Activated CD8-positive, alpha-beta memory T cell treated with anti-CD3 and anti-CD28 coated beads, Interleukin-2, amount 50 U/mL, for 4 hours (primary cell): Measurements from ENCODE around the gene SOX6.

Experiments
- DNase-seq: peaks from one replicate; pipeline ENCODE4 v3.0.0-alpha.2; 2020

SOX6 gene

DNA sequence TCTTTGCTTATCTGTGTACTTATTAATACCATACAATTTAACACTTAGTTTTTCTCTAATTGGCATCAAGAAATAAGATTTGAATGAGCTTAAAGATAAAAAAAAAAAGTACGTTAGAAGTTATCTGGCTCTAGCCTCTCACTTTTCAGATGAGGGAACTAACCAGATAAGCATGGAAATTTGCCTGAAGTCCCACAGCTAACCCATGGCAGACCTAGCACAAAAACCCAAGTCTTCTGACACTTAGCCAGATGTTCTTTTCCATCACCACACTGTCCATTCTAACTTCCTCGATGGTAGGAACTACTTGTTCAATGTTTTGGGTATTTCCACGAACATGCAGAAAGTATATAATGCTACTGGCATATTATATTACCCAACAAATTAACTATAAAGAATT, 7.4 kb upstream of the SOX6 start:
- no peak for DNase-seq

DNA sequence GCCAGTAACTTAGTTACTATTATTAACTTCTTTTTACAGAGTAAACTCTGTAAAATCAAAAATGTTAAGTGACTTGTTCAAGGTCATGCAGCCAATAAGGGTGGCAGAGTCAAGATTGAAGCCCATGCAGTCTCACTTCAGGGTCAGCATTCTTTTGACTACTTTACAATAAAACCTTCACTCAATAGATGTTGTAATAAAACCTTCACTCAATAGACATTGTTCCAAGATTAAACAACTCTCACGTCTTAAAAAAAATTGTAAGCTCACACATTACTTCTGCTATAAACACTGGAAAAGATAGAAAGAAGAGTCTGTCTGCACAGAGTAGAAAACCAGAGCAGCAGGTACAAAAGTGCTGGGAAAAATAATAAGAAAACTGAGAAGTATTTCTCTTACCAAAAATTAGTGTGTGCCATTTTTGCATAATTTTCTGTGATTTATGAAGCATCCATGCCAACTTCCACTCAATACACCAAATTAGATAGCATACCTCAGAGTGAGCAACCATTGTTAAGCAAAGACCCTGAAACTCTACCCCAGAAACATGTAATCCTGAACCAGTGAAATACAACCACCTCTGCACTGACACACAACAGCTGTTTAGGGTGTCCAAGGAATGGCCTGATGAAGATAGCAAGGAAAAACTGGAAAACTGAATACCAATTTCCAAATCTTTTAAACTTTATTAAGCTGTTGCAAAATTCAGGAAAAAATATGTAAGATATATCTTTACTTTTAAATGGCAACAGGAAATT, 4.9 kb upstream of the SOX6 start:
- no peak for DNase-seq

DNA sequence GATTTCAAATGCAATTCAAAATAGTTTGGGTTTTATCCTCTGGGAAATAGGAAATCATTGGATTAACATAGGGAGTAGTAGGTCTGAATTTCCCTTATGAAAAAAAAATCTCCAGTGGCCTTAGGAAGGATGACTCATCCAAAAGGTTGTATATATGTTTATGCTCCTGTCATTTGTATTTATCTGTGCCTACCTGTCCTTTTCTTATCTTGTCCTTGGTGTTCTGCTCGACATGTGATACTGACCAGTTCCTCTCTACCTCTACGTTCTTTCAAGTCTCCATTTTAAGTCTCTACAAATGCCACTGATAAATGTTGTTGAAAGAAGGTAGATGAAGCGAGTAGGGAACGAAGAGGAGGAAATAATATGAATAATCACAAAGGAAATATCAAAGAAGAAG, 3.0 kb upstream of the SOX6 start:
- DNase-seq = no peak

DNA sequence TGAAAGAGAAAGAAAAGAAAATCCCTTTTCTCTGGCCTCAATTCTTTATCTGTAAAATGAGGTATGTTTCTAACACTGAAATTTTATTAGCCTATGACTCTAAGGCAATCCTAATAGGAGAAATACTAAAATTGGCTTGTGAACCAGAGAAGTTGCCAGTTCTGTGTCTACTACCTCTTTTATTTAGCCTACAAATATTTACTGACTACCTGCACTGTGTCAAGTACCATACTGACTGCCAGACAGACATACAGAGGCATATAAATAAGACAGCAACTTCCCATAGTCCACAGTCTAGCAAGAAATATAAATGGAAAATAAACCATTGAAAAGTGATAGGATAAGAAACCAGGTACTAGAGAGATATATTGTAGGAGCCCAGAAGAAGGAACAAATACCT, 2.4 kb upstream of the SOX6 start:
- no peak for DNase-seq

DNA sequence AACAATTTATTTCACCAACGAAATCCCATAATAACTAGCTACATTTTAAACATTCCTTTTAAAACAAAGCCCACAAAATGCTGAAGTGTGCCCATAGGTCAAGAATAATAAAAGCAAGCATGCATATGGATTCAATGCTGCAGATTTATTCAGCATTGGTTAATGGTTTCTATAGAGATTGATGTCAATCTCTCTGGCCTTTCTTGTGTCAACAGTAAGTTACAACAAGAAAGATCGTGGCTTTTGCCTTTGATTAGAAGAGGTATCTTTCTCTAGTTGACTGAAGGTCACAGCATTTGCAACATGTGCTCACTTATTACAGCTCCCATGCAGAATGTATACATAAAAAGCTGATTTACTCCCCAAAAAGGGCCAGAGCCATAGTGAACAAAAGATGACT, 1.4 kb upstream of the SOX6 start:
- no peak for DNase-seq

DNA sequence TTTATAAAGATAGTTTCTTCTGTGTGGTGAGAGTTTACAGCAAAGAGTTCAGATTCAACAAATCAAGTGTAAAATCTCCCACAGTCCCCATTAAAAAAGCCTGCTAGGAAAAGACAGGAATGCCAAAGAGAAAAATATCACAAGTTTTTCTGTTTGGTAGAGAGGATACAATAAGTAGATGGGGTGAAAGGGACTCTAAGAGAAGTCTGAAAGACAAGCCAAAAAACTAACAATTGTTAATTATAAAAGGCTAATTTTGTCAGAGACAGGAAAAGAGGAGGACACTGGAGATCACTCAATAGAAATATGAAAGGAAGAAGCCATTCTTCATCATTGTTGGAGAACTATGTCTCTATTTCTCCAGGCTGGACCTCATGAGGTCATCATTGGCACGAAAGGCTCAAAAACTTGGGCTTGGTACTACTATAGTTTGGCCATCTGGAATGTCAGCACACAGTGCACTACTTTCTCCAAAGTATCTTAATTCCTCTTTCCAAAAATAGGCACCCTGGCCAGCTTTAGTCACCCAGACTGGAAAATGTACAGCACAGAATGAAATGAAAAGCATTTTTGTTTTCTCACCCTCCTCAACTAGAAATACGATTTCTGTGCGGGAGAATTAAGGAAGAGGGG, 531 bp upstream of the SOX6 start:
- DNase-seq = no peak

DNA sequence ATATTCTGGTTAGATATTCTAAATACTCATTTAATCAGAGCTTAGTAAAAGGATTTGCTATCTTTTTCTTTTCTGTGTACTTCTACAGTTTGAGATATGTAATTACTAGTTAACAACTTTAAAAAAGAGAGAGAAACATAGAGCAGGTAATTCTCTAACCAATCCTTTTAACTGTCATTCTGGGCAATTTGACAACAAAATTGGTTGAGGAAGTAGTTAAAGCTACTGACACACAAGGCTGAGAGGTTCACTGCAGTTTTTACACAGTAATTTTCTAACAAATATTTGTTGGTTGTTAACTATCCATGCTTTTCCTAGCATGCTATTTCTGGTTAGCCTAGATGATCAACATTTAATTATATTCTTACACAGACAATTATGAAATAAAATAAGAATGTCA, 3.6 kb downstream of the SOX6 start:
- DNase-seq = no peak

DNA sequence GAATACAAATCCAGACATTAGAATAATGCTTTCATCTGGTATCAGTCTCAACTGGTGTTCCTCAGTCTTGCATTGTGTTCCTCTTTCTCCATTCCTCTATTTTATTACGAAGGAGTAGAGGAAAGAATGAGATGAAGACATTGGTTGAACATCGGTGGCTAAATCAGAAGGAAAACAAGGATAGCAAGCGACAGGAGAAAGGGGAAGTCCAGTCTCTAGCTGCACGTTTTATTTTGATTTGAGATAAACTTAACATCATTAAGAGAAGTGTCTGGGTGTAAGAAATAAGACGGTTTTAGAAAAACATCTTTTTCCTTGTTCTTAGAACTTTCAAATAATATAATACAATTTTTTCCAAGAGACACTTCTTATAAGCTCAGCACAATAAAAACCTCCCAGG, 6.2 kb downstream of the SOX6 start:
- no peak for DNase-seq

DNA sequence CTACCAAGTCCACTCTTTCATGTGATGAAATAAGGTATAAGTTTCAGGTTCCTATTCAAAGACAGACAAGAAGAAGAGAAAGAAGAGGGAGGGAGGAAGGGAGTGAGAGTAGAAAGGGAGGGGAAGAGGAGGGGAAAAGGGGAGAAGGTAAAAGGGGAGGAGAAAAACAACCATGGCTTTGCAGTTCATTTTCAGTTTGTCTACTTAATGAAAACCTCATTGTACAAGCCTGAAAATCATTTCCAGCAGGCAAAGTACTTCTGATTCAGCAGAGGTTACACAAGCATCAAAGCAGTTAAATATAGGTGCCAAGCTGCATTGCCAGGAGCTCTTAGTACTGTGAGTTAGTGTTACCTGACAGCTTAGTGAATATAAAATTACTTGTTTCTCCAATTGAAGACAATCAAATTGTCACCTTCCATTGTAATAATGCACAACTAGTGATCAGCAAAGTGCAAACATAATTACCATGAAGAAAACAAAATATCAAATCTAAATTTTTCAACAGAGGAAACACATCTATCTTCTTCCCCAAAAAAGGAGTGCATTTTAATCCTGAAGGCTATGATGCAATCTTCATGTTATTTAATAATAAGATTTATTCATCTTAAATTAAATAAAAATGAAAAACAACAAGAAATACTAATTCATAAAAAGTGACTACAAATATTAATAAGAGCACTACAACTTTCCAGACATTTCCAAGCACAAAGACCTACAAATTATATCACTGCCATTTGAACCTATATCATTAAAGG, 8.2 kb downstream of the SOX6 start:
- DNase-seq = no peak

DNA sequence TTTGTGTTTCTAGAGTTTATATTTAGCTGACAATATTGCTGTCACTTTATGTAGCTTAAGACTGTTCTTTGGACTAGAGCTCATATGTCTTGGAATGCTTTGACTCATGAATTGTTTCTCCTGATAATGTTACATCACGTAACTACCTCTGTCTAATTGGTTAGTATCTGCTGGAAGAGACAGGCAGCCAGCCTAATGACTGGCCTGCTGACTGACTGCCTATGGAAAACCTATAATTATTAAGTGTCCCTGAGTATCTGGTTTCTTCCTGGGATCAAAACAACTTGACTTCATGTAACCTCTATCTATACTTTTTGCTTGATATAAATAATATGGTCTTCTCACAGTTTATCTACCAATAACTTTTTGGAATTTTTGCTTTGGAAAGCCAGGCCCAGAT, 9.4 kb downstream of the SOX6 start:
- no peak for DNase-seq

DNA sequence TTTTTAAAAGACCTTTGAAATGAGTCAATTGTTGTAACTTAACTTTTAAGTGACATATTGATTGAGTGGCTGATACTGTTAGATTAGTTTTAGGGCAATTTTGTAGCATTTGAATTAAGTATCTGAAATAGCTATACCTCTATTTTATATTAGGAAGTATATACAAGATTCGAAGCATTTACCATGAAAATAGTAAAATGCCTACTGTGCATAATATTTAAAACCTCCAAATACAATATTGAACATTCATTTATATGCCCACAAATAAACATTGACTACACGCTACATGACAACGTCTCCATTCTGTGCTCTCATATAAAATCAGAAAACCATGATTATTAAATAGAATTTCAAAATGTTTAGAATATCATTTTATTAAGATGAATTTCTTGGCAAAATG, 14.5 kb downstream of the SOX6 start:
- DNase-seq = no peak

DNA sequence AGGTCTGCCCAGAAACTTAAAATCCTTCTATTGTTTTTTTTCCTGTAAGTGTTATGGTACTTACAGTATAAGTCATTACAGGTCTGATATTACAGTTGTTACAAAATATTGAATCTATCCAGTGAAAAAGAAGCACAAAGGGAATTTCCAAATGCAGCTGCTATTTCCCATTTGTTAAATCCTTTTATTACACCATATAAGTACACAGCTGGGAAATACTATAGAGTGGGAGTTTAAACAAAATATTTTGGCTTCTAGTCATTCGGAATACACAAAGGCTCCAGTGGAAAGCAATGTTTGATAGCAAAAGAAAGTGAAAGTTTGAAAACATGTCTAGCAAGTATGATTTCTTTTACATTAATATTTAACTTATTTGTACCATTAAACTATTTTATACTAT, 18.0 kb downstream of the SOX6 start:
- no peak for DNase-seq

DNA sequence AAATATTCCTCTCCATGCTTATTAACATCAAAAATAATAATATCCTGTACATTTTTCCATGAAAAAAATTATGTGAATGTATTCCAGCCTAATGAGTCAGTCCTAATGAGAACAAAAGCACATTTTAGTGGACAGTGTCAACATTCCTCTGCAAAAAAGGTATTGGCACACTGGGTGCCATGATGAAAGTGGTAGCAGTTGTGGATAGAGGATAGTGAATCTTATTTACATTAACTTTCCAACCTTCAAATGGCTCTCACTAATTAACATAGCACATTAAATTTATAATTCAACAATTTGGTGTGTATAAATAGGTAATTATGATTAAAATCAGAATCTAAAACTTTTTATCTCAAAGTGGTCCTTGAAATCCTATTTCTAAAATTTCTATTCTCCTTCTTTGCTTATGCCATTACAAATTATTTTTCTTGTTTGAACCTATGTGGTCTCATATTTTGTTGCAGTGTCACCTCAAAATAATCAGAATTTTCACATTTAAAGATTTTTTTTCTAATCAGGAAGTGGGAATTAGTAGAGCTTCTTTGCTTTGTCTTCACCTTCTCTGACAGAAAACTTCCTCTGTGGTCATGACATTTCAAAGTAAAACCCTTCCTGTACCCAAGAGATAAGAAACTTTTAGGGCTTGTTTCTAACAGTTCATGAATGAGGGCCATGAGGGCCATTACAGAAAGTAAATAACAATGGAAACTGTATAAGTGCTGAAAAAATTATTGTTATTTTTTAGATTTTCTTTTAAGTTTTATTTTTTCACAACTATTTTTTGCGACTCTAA, 18.7 kb downstream of the SOX6 start:
- DNase-seq = no peak

DNA sequence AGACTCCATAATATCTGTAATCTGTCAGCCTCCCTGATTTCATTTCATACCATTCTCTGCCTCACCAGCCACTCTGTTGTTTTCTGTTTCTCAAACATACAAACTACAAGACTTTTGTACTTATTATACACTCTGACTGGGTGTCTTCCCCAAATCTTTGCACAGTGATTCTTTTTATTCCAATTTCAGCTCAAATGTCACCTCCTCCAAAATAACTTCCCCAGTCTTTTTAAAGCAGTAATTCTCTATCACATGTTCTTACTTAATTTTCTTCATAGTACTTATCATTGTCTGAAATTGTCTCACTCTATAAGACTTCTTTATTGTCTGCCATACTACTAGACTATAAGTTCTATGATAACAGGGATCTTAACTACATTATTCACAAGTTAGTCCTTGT, 19.6 kb downstream of the SOX6 start:
- DNase-seq = no peak

DNA sequence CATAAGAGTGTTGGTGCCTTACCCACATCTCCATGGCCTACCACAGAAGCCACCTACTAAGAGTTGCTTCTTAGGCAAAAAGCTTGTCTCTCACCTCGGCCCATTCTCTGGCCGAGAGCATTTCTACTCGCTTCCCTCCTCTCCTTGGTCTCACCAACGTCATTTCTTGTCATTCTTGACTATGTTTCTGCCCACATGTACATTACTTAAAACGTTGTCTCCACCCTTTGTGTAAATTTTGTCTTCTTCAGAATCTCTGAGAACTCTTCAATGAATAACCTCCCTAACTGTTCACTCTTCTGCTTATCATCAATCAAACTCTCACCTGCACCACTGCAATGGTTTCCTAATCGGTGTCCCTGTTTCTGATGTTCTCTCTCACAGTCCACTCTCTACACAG, 20.1 kb downstream of the SOX6 start:
- no peak for DNase-seq

DNA sequence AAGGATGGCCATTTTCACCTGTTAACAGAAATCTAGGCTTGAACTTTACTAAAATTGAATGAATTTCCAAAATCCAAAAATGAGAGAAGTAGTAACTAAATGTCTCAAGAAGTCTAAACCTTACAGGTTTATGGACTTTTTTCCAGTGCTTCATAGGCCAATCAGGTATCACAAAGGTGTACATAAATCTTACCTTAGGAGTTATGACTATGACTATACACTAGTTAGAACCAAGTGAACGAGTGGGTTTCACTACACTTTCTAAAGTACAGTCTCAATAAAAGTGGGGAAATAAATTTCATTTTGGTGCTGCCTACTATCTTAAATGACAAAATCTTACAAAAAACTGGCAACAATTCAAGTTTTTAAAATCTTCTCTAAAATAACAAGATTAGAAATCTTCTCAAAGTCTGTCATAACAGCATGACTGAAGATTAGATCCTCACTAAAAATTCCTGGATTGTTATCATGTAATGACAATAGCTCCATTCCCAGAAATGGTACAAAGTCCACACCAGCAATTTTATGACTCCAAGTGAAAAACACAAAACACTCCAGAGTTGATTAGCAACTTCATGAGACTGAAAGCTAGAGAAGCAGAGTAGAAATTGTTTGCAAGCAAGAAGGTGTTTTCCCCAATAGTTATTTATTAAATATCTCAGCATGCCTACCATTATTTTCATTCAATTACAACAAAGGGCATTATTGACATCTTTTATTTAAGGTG, 20.9 kb downstream of the SOX6 start:
- no peak for DNase-seq

DNA sequence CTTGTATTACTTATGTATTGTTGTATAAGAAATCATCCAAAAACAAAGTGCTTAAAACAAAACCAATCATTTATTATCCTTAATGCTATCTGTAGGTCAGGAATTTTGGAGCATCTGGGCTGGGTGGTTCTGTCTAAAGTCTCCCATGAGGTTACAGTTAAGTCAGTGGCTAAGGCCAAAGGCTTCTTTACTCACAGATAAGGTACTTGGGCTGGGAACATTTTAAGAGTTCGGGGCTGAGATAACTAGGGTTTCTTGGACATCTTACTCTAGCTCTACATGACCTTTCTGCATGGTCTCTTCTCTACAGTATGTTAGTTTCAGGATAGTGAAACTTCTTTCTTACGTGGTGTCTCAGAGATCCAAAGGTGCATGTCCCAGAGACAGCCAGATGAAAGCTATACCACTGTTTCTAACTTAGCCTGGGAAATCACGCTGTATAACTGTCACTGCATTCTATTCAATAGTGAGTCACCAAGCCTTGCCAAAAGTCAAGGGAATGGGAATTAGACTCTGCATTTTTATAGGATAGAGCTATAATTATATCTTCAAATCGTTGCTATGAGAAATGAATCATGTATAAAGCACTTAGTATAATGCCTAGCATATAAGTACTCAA, 29.6 kb downstream of the SOX6 start:
- DNase-seq = no peak

DNA sequence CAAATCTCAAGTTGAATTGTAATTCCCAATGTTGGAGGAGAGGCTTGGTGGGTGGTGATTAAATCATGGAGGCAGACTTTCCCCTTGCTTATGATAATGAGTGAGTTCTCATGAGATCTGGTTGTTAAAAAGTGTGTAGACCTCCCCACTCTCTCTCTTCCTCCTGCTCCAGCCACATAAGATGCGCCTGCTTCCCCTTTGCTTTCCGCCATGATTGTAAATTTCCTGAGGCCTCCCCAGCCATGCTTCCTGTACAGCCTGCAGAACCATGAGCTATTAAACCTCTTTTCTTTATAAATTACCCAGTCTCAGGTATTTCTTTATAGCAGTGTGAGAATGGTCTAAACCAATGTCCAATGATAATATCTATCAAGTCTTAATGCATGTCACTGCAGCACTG, 34.2 kb downstream of the SOX6 start:
- no peak for DNase-seq

DNA sequence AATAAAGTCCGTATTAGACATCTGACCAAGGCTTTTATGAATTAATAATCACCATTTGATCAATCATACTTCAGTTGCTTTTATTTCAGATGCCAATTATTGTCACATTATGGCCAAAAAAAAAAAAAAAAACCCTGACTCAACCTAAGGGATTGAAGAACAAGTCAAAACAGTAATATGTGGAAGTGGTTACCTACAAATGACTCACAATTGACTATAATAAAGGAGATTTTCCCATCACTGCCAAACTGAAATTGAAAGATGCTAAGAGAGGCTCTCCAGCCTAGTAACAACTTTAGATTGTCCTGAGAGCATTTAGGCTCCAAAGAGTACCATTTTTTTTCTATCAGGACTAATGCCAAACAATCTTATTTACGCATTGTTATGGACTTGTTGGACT, 35.2 kb downstream of the SOX6 start:
- DNase-seq = no peak

DNA sequence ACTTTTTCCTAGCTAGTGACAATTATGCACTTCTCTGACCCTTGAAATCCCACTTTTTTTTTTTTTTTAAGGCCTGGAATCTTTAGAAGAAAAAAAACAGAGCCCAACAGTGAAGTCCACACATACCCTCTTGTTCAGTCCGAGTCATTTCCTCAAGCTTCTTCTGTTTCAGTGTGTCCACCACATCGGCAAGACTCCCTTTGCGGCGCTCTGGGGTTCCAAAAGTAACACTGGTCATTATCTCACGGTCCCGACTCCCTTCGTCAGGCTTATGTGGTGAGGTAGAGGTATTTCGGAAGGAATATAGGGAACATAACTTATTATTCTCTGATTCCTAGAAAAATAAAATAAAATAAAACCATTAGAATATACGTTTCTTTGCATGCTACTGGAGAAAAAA, 38.0 kb downstream of the SOX6 start:
- no peak for DNase-seq

DNA sequence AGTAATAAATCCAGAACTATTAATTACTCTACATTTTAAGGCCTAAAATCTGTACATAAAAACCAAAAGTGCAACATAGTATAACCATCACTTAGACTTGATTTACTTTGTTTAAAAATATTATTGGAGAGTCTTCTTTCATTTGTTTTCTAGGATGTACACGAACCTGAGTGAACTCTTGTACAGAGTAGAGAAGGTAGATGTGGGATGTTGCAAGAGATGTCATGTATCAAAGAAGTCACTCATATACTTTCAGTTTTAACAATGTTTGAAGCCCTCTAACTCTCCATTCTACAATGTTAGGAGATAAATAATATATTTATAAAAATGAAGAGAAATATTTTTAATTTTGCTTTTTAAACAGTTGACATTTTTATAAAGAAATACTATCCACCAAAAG, 38.6 kb downstream of the SOX6 start:
- DNase-seq = no peak

DNA sequence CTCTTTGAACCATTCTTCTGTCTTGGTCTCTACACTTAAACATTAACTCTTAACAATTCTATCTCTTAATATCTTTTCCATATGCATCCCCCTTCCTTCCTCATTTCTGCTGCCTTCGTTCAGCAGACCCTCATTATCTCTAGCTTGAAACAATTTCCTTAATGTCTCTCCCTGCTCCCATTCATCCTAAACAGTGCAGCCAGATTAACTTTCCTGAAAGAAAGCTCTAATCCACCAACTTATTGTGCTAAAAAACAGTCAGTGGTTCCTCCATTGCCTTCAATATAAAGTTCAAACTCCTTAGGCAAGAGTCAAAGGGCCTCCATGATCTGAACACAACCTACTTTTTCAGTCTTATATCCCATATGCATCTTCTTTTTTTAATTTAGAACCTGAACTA, 42.5 kb downstream of the SOX6 start:
- DNase-seq = no peak
